Peyer's patch (tissue), 4 donors: ENCODE measurements around the gene RUFY3. TPM values are rescaled to one million over a fixed set of nuclear protein-coding genes. Genes with fewer than 3 reads are reported as not detected.

Experiments
- DNase-seq, 3 donors: peaks; one replicate each; pipeline ENCODE4 v3.0.0-alpha.2; 2017 to 2019
- H3K27ac ChIP-seq, 4 donors: fragments of 200-600 bp; sonication (generic); one replicate each; pipeline ENCODE4 v1.5.1; 2016 to 2019
- H3K27me3 ChIP-seq, 2 donors: fragments of 200-600 bp; sonication (generic); one replicate each; pipeline ENCODE4 v1.5.1; 2019
- H3K36me3 ChIP-seq, 3 donors: fragments of 200-600 bp; sonication (generic); one replicate each; pipeline ENCODE4 v1.5.1; 2016 to 2019
- H3K4me1 ChIP-seq, 4 donors: fragments of 200-600 bp; sonication (generic); one replicate each; pipeline ENCODE4 v1.5.1; 2016 to 2019
- H3K4me3 ChIP-seq, 4 donors: fragments of 200-600 bp; sonication (generic); 1 replicate in 3 of 4; 2 replicates in 1 of 4; pipeline ENCODE4 v1.5.1; 2016 to 2019; ENCODE audit warnings: mild to moderate bottlenecking in 1 of 4
- H3K9me3 ChIP-seq, 4 donors: fragments of 200-600 bp; sonication (generic); one replicate each; pipeline ENCODE4 v1.5.1; 2016 to 2019; ENCODE audit warnings: mild to moderate bottlenecking in 1 of 4
- CTCF ChIP-seq, 6 experiments: fragments of 450-650 bp in 4 of 6; fragments of 200-600 bp in 2 of 6; sonication (generic) in 1 of 6; IDR thresholded peaks; one replicate each; pipeline ENCODE4 v1.5.1; 2017 to 2019; ENCODE audit warnings: antibody characterized with exemption in 6 of 6, mild to moderate bottlenecking in 3 of 6, moderate library complexity in 1 of 6
- POLR2A ChIP-seq, 2 donors: fragments of 450-650 bp; IDR thresholded peaks; one replicate each; pipeline ENCODE4 v1.5.1; 2017; ENCODE audit warnings: antibody characterized with exemption in 2 of 2, mild to moderate bottlenecking in 2 of 2, moderate library complexity in 2 of 2
- total RNA-seq, 4 donors: library from RNA; depleted of rRNA; stranded (reverse); fragments of >200 nt; gene quantifications; one replicate each; pipeline ENCODE4 v1.1.0, GENCODE V29; 2016

Gene RUFY3
- total RNA-seq, 4 donors from 2014 or later = 36.1 to 113 (median 47.1) TPM

GRCh38 chr4:70743731-70744130 lies 22.0 kb downstream of the RUFY3 start:
- Histone ChIP-seq H3K9me3 (no peaks in the 10 kb centered on the region), H3K36me3 (no peaks in the 10 kb centered on the region), H3K4me1 (no peaks in the 10 kb centered on the region), H3K4me3 (no peak overlapping the region), H3K27ac (no peak overlapping the region), H3K27me3 (no peaks in the 10 kb centered on the region)
- TF ChIP-seq POLR2A (IDR thresholded peaks at IDR 0.05) = no peak
- no peak for TF ChIP-seq CTCF (IDR thresholded peaks at IDR 0.05)
- no peak for DNase-seq

GRCh38 chr4:70746179-70746839 lies 24.5 kb downstream of the RUFY3 start:
- H3K27ac ChIP-seq = no peak overlapping the region
- no peaks in the 10 kb centered on the region for H3K4me1 ChIP-seq
- no peaks in the 10 kb centered on the region for H3K27me3 ChIP-seq
- H3K4me3 ChIP-seq = no peak overlapping the region
- TF ChIP-seq POLR2A (IDR thresholded peaks at IDR 0.05) = no peak
- TF ChIP-seq CTCF (IDR thresholded peaks at IDR 0.05) = no peak
- DNase-seq = no peak
- no peaks in the 10 kb centered on the region for H3K9me3 ChIP-seq
- H3K36me3 ChIP-seq = no peaks in the 10 kb centered on the region

GRCh38 chr4:70747874-70748273 lies 26.1 kb downstream of the RUFY3 start:
- no peak overlapping the region for H3K4me3 ChIP-seq
- H3K36me3 ChIP-seq = no peaks in the 10 kb centered on the region
- no peaks in the 10 kb centered on the region for H3K27me3 ChIP-seq
- no peak overlapping the region for H3K27ac ChIP-seq
- TF ChIP-seq POLR2A (IDR thresholded peaks at IDR 0.05) (no peak), CTCF (IDR thresholded peaks at IDR 0.05) (no peak)
- no peaks in the 10 kb centered on the region for H3K9me3 ChIP-seq
- DNase-seq = no peak
- H3K4me1 ChIP-seq = no peaks in the 10 kb centered on the region

GRCh38 chr4:70749313-70749712 lies 27.5 kb downstream of the RUFY3 start:
- no peak for DNase-seq
- H3K36me3 ChIP-seq = no peaks in the 10 kb centered on the region

GRCh38 chr4:70752236-70752635 lies 30.5 kb downstream of the RUFY3 start:
- H3K36me3 ChIP-seq = no peaks in the 10 kb centered on the region
- H3K4me3 ChIP-seq = no peak overlapping the region
- no peak for TF ChIP-seq POLR2A (IDR thresholded peaks at IDR 0.05)
- no peak for TF ChIP-seq CTCF (IDR thresholded peaks at IDR 0.05)
- DNase-seq = no peak
- H3K4me1 ChIP-seq = peaks cover 0 to 6% (median 0%) of the 10 kb centered on the region in 4 donors
- H3K27me3 ChIP-seq = no peaks in the 10 kb centered on the region
- no peak overlapping the region for H3K27ac ChIP-seq
- no peaks in the 10 kb centered on the region for H3K9me3 ChIP-seq

More at GRCh38 chr4:70749313-70749712, 27.5 kb downstream of the RUFY3 start:
- no peak overlapping the region for H3K4me3 ChIP-seq
- no peaks in the 10 kb centered on the region for H3K27me3 ChIP-seq
- peaks cover 0 to 6% (median 0%) of the 10 kb centered on the region in 4 donors for H3K4me1 ChIP-seq
- H3K27ac ChIP-seq = no peak overlapping the region
- H3K9me3 ChIP-seq = no peaks in the 10 kb centered on the region
- TF ChIP-seq CTCF (IDR thresholded peaks at IDR 0.05) (no peak), POLR2A (IDR thresholded peaks at IDR 0.05) (no peak)
